ENCODE results near the gene TAB2. TPM values are rescaled to one million over a fixed set of nuclear protein-coding genes. Genes with fewer than 3 reads are reported as not detected.

TAB2 gene
- total and polyA plus RNA-seq, 5 donors from 2014 or later = 21.6 to 180 (median 22.3) TPM

- H3K27me3 Mint-ChIP-seq = no peaks in the 10 kb centered on the region
- H3K4me1 ChIP-seq (ENCODE audit: control insufficient read depth, insufficient read depth, low read length, poor library complexity, severe bottlenecking) = no peaks in the 10 kb centered on the region
- H3K4me3 Mint-ChIP-seq = no peak overlapping the region
- no peaks in the 10 kb centered on the region for H3K9me3 Mint-ChIP-seq
- H3K27me3 ChIP-seq (ENCODE audit: control insufficient read depth, insufficient read depth, low read length) = no peaks in the 10 kb centered on the region
- no peak overlapping the region for H3K4me3 ChIP-seq (ENCODE audit: low read depth, low read length)
- peak overlapping the region in 2 of 3 donors; percentile 69 for H3K27ac Mint-ChIP-seq
- DNase-seq = no peak
- no peak overlapping the region for H3K27ac ChIP-seq (ENCODE audit: insufficient read depth, low read length, poor library complexity, severe bottlenecking)
- peaks cover 18% of the 10 kb centered on the region for H3K36me3 ChIP-seq (ENCODE audit: control insufficient read depth, insufficient read depth, low read length)
- H3K9me3 ChIP-seq (ENCODE audit: control insufficient read depth in 2 of 2, low read length in 2 of 2) = no peaks in the 10 kb centered on the region
- ATAC-seq (ENCODE audit: low read depth in 2 of 2) = peak; percentile 4 to 8
- H3K4me1 Mint-ChIP-seq = peaks cover 5 to 15% (median 10%) of the 10 kb centered on the region in 4 donors
- peaks cover 21% of the 10 kb centered on the region for H3K36me3 Mint-ChIP-seq
Observed at GRCh38 chr6:149445573-149445972, 128.1 kb downstream of the TAB2 start.

- no peak for ATAC-seq (ENCODE audit: low read depth in 2 of 2)
- Mint-ChIP-seq H3K27me3 (no peaks in the 10 kb centered on the region), H3K9me3 (no peaks in the 10 kb centered on the region), H3K36me3 (peaks cover 24% of the 10 kb centered on the region), H3K27ac (peak overlapping the region in 1 of 3 donors; percentile 48), H3K4me3 (no peak overlapping the region), H3K4me1 (peaks cover 5 to 15% (median 10%) of the 10 kb centered on the region in 4 donors)
- Histone ChIP-seq H3K9me3 (ENCODE audit: control insufficient read depth in 2 of 2, low read length in 2 of 2) (no peaks in the 10 kb centered on the region), H3K36me3 (ENCODE audit: control insufficient read depth, insufficient read depth, low read length) (peaks cover 26% of the 10 kb centered on the region), H3K4me1 (ENCODE audit: control insufficient read depth, insufficient read depth, low read length, poor library complexity, severe bottlenecking) (no peaks in the 10 kb centered on the region), H3K27ac (ENCODE audit: insufficient read depth, low read length, poor library complexity, severe bottlenecking) (peak overlapping the region; percentile 41), H3K4me3 (ENCODE audit: low read depth, low read length) (no peak overlapping the region), H3K27me3 (ENCODE audit: control insufficient read depth, insufficient read depth, low read length) (no peaks in the 10 kb centered on the region)
- DNase-seq = no peak
Observed at GRCh38 chr6:149446791-149447376, 129.4 kb downstream of the TAB2 start.

GRCh38 chr6:149448821-149449453 lies 131.4 kb downstream of the TAB2 start:
- Mint-ChIP-seq H3K27ac (peak overlapping the region in 2 of 3 donors; percentile 26 to 51), H3K36me3 (peaks cover 26% of the 10 kb centered on the region), H3K4me1 (peaks cover 5 to 12% (median 8%) of the 10 kb centered on the region in 4 donors), H3K4me3 (no peak overlapping the region), H3K27me3 (no peaks in the 10 kb centered on the region), H3K9me3 (no peaks in the 10 kb centered on the region)
- ATAC-seq (ENCODE audit: low read depth in 2 of 2) = no peak
- H3K4me3 ChIP-seq (ENCODE audit: low read depth, low read length) = no peak overlapping the region
- no peak overlapping the region for H3K27ac ChIP-seq (ENCODE audit: insufficient read depth, low read length, poor library complexity, severe bottlenecking)
- H3K36me3 ChIP-seq (ENCODE audit: control insufficient read depth, insufficient read depth, low read length) = peaks cover 46% of the 10 kb centered on the region
- H3K27me3 ChIP-seq (ENCODE audit: control insufficient read depth, insufficient read depth, low read length) = no peaks in the 10 kb centered on the region
- DNase-seq = no peak
- no peaks in the 10 kb centered on the region for H3K9me3 ChIP-seq (ENCODE audit: control insufficient read depth in 2 of 2, low read length in 2 of 2)
- H3K4me1 ChIP-seq (ENCODE audit: control insufficient read depth, insufficient read depth, low read length, poor library complexity, severe bottlenecking) = no peaks in the 10 kb centered on the region

- peaks cover 5 to 14% (median 6%) of the 10 kb centered on the region in 4 donors for H3K4me1 Mint-ChIP-seq
- H3K4me3 Mint-ChIP-seq = no peak overlapping the region
- H3K36me3 ChIP-seq (ENCODE audit: control insufficient read depth, insufficient read depth, low read length) = peaks cover 57% of the 10 kb centered on the region
- no peaks in the 10 kb centered on the region for H3K27me3 Mint-ChIP-seq
- no peaks in the 10 kb centered on the region for H3K9me3 ChIP-seq (ENCODE audit: control insufficient read depth in 2 of 2, low read length in 2 of 2)
- H3K27me3 ChIP-seq (ENCODE audit: control insufficient read depth, insufficient read depth, low read length) = no peaks in the 10 kb centered on the region
- no peaks in the 10 kb centered on the region for H3K9me3 Mint-ChIP-seq
- H3K4me3 ChIP-seq (ENCODE audit: low read depth, low read length) = no peak overlapping the region
- no peaks in the 10 kb centered on the region for H3K4me1 ChIP-seq (ENCODE audit: control insufficient read depth, insufficient read depth, low read length, poor library complexity, severe bottlenecking)
- DNase-seq = no peak
- H3K27ac Mint-ChIP-seq = peak overlapping the region in 2 of 3 donors; percentile 63 to 83
- ATAC-seq (ENCODE audit: low read depth in 2 of 2) = no peak
- peak overlapping the region; percentile 9 for H3K27ac ChIP-seq (ENCODE audit: insufficient read depth, low read length, poor library complexity, severe bottlenecking)
- H3K36me3 Mint-ChIP-seq = peaks cover 28% of the 10 kb centered on the region
Observed at GRCh38 chr6:149449831-149450678, 132.5 kb downstream of the TAB2 start.

- Mint-ChIP-seq H3K27me3 (no peaks in the 10 kb centered on the region), H3K4me1 (peaks cover 4 to 17% (median 5%) of the 10 kb centered on the region in 4 donors), H3K4me3 (no peak overlapping the region), H3K9me3 (peaks cover 0 to 1% (median 0%) of the 10 kb centered on the region in 7 donors), H3K27ac (peak overlapping the region in 1 of 3 donors; percentile 14), H3K36me3 (peaks cover 33% of the 10 kb centered on the region)
- H3K4me3 ChIP-seq (ENCODE audit: low read depth, low read length) = no peak overlapping the region
- no peaks in the 10 kb centered on the region for H3K27me3 ChIP-seq (ENCODE audit: control insufficient read depth, insufficient read depth, low read length)
- no peaks in the 10 kb centered on the region for H3K9me3 ChIP-seq (ENCODE audit: control insufficient read depth in 2 of 2, low read length in 2 of 2)
- ATAC-seq (ENCODE audit: low read depth in 2 of 2) (no peak), DNase-seq (no peak)
- no peaks in the 10 kb centered on the region for H3K4me1 ChIP-seq (ENCODE audit: control insufficient read depth, insufficient read depth, low read length, poor library complexity, severe bottlenecking)
- peaks cover 64% of the 10 kb centered on the region for H3K36me3 ChIP-seq (ENCODE audit: control insufficient read depth, insufficient read depth, low read length)
- H3K27ac ChIP-seq (ENCODE audit: insufficient read depth, low read length, poor library complexity, severe bottlenecking) = no peak overlapping the region
Observed at GRCh38 chr6:149450679-149451375, 133.3 kb downstream of the TAB2 start.

GRCh38 chr6:149451376-149452036 lies 134.0 kb downstream of the TAB2 start:
- Histone ChIP-seq H3K36me3 (ENCODE audit: control insufficient read depth, insufficient read depth, low read length) (peaks cover 65% of the 10 kb centered on the region), H3K9me3 (ENCODE audit: control insufficient read depth in 2 of 2, low read length in 2 of 2) (no peaks in the 10 kb centered on the region), H3K4me1 (ENCODE audit: control insufficient read depth, insufficient read depth, low read length, poor library complexity, severe bottlenecking) (no peaks in the 10 kb centered on the region), H3K4me3 (ENCODE audit: low read depth, low read length) (no peak overlapping the region), H3K27me3 (ENCODE audit: control insufficient read depth, insufficient read depth, low read length) (no peaks in the 10 kb centered on the region), H3K27ac (ENCODE audit: insufficient read depth, low read length, poor library complexity, severe bottlenecking) (no peak overlapping the region)
- Mint-ChIP-seq H3K27me3 (no peaks in the 10 kb centered on the region), H3K9me3 (peaks cover 0 to 1% (median 0%) of the 10 kb centered on the region in 7 donors), H3K4me3 (peak overlapping the region in 1 of 4 donors; percentile 35), H3K36me3 (peaks cover 33% of the 10 kb centered on the region), H3K4me1 (peaks cover 0 to 17% (median 5%) of the 10 kb centered on the region in 4 donors), H3K27ac (peak overlapping the region in 1 of 3 donors; percentile 32)
- no peak for DNase-seq
- no peak for ATAC-seq (ENCODE audit: low read depth in 2 of 2)

Data from CD4-positive, CD25-positive, alpha-beta regulatory T cell (primary cell).